ENCODE measurements around the gene PDE3B. TPM values are rescaled to one million over a fixed set of nuclear protein-coding genes. Genes with fewer than 3 reads are reported as not detected.
A peak's percentile ranks its signal among the peaks of the same experiment; 100 is the strongest.
"Not testable (repeated sequence)": the region's sequence is repeated elsewhere in the genome, so short reads cannot be mapped to it uniquely, and the experiment has no call there.

PDE3B gene
- polyA plus RNA-seq, 3 donors, result 6.7 to 8.6 (median 7.5) TPM

DNA sequence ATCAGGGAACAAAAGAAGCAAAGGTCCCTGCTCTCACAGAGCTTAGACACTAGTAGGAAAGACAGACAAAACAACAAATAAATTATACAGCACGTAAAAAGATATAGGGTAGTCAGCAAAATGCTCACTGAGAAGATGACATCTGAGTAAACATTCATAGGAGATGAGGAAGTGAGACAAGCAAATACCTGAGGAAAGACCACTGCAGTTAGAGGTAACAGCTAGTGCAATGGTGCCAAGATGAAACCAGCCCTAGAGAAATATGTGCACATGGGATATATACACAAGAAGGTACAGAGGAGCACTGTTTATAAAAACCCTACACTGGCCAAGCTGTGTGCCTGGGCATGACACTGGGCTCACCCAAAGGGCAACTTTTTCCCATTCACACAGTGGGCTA lies 238.6 kb downstream of the PDE3B start:
- no peak for DNase-seq

DNA sequence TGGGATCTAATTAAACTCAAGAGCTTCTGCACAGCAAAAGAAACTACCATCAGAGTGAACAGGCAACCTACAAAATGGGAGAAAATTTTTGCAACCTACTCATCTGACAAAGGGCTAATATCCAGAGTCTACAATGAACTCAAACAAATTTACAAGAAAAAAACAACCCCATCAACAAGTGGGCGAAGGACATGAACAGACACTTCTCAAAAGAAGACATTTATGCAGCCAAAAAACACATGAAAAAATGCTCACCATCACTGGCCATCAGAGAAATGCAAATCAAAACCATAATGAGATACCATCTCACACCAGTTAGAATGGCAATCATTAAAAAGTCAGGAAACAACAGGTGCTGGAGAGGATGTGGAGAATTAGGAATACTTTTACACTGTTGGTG lies 240.1 kb downstream of the PDE3B start:
- DNase-seq, result not testable (repeated sequence)

DNA sequence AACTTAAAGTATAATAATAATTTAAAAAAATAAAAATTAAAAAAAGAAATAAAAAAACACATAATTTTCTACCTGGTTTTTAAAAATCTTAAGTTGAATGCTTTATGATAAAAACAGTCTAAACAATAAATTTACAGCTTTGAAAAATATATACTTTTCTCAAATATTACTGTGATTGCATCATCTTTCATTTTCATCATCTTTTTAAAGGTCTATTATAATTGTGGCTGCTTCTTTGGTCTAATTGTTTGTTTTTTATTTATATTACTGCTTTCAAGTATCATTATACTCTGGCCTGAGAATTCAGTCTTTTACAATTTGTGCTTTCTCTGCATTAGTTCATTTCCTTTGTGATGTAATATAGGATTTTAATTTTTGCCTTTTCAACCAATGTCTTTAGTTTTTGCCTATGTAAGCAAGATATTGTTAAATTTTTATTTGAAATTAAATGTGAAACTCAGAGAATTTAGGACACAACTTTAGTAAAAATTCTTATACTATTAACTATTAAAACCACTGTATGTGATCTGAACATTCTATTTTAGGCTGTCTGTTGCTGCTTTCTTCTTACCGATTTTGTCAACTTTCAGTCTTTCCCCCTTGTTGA lies 241.2 kb downstream of the PDE3B start:
- DNase-seq, result no peak

DNA sequence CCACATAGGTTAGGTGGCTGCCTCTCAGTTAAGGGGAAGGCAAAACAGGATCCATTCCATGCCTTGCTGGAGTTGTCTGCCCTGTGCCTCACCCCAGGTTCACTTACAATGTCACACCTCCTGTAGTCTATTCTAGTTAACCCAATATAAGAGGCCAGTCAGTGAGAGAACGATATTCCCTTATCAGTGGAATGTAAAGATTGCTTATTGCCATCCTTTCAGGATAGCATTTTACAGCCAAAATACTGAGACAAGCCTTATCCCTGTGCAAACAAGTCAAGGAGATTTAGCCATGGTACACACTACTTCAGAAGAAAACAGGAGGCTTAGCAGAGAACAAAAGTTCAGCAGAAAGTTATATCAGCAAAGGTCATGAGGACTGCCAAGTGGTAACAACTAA lies 242.9 kb downstream of the PDE3B start:
- DNase-seq, result no peak

DNA sequence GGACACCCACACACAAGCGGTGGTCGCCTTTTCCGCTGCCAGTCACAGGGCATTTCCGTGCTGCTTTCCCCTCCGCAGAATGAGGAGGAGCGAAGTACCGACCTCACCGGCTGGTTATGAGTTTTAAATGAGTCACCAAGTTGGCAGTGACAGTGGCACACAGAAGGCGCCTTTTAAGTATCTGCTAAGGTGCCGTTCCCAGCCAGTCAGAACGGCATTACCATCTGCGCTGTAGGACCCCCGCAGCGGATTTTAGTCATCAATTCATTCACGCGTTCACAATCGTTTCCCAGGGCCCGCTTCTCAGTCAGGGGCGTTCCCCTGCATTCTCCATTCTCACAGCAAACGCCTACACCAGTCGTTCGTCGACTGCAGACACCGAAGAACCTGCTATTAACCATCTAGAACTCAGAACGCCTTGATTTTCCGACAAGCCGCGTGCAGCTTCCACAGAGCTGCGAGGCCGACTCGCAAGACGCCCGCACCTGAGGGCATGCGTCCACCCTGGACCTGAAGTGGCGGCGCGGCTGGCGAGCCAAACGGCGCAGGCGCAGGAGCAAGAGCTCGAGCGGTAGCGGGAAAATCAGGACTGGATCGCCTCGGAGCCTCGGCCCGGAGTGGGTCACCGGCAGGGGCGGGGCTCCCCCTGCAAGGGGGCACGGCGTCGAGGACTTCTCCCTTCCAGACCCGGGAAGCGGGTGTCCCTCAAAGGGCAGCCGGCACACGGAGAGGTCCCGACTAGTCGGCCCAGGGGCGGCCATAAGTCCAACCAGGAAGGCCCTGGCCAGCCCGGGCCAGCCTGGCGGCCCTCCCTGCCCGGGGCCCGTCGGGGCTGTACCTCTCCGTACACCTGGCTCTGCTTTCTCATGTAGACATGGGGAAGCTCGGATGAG lies 247.8 kb downstream of the PDE3B start:
- peak; percentile 86 for DNase-seq

DNA sequence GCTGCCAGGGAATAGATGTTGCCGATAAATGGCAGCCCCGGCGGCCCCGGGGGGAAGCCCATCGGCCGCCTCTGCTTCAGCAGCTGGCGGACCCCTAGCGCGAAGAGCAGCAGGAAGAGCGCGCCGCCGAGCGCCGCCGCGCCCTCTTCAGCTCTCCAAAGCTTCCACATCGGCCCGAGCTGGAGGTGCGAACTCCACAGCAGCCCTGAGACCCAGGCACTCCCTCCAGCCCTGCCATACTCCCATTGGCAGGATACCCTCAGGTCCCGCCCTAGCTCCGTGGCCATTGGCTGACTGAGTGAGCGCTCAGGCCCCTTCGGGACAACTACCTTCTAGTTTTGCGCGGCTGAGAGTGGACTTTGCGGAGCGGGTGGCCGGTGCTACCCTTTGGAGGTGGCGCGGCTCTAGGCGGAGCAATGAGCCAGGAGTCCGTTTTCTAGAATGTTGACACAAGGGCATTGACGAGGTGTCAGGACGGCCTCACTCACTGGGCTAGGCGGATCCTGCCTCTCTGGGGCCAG lies 248.5 kb downstream of the PDE3B start, which contains the start of gene CYP2R1:
TSS of gene CYP2R1 (minus strand) at position 196 of the 521 bp plus-strand sequence. CDS start at position 170, 26 bp downstream.
- peak; percentile 94 for DNase-seq

DNA sequence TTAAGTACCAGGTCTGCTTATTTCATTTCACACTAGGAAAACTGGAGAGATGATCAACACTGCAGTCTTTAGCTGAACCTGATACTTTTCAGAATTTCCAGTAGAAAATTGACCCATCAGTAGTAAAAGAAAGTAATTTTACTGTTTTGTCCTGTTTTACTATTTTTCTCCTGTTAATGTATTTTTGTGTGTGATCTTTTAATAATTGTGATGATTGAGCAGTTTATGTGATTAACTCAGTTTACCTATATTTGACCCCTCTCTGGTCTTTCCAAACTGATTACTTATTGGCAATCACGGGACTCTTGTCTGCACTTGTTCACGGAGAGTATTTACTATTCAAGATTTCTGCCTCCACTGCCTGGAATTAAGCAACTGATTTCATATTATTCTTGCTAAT lies 249.0 kb downstream of the PDE3B start:
- no peak for DNase-seq

DNA sequence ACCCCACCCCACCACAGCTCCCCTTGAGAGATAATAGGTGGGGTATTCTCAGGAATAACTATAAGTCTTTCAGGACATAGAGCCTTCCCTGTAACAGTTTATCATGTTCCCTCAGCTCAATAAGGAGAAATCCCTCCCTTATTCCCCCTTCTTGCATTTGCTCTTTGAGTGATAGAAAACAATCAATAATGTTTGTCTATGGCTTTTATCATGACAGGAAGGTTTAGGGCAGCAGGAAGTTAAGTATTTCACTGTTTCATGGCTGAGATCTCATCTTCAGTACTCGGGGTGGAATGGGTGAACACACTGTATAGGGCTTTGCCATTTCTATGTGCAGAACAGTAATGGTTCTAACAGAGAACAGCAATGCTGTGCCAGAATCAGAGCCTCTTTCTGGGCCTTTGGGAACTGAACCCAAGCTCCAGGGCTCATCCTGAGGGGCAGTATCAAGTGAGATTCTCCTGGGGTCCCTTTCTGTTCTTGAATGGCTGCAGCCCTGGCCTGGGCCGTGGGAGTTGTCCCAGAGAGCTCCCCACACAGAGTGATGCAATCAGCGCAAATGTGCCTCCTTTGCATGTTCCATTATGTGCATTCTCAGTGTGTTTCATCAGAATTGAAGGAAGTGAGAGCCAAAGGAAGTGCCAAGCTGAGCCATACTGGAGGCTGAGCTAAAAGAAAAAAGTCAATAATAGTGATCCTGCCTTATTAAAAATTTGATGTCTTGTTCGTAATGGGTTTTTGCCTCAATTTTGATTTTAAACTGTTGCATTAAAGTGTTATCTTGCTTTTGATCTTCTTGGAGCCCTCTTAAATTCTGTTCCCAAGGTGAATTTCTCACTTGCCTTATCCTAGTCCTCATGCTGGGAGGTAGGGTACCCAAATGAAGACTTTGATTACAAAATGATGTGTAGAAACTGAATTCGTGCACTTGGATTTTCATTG lies 251.3 kb downstream of the PDE3B start:
- DNase-seq, result no peak

DNA sequence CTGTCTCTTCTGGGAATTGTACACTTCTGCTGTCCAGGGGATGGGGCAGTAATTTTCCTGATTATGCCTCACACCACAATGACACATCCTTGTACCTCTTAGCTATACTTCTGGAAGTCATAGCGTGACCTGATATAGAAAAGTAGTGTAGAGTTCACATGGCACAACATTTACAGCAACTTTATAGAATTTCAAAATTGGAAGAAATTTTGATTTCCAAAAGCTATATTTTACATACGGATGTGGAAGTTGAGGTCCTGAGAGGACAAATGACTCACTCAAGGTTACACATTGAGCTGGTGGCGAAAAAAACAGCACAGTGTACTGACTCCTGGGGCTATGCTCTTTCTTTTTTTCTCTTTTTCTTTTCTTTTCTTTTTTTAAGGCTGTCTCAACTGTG lies 254.8 kb downstream of the PDE3B start:
- DNase-seq, result no peak

DNA sequence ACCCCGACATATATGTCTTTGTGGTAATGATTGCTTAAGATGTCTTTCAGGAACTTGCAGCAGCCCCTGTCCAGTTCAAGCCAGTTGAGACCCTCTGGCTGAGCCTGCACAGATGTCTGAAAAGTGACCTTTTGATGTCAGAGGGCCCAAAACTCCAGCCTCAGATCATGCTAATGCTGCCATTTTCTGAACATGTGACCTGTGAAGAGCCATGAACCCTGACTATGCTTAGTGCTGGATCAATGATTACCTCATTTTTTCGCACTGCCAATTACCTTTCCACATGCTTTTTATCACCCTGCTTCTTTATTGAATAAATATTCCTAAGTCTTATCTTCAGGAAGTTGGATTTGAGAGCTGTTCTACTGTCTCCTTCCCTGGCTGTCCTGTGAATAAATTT lies 255.3 kb downstream of the PDE3B start:
- no peak for DNase-seq

DNA sequence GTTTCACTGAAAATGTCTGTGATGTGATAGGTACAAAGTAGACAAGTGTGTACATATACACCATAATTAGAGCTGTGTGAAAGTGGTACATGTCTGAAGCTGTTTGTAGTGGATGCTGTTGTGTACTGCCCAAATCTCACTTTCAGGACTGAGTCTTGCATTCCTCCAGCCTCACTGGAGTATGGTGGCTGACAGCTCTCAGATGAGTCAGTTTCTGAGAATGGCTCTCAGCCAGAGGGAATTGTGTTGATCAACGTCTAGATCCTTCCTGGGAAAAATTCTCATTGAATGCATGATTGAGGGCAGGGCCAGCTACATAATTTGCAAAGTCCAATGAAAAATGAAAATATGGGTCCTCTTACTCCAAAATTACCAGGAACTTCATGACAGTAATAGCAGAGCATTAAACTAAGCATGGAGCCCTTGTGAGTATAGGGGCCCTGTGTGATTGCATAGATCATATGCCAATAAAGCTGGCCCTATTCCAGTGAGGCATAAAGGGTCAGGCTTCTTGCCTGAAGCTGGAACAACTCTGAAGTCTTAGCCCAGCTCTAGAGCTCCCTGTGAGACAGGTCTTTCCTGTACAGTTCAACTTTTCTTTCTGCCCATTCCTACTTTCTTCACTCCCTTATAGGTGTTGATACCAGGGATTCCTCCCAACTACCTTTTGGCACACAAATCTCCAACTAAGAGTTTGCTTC lies 259.2 kb downstream of the PDE3B start:
- DNase-seq, result no peak

DNA sequence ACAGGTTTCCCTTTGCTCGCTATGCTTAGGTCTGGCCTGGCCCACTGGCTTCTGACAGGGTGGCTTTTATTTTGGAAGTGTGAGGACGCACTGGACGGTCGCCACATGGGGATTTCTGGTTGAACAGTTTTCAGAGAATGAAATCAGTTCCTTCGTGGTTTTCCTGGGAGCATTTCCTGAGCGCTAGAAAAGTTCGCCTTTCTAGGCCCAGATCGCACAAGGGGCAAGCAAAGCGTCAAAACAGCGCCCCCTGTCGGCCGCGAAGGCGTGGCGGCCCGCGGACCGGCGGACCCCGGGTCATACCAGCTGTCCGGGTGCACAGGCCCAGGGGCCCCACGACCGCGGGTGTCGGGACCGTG lies 261.1 kb downstream of the PDE3B start:
- DNase-seq, result peak; percentile 57

DNA sequence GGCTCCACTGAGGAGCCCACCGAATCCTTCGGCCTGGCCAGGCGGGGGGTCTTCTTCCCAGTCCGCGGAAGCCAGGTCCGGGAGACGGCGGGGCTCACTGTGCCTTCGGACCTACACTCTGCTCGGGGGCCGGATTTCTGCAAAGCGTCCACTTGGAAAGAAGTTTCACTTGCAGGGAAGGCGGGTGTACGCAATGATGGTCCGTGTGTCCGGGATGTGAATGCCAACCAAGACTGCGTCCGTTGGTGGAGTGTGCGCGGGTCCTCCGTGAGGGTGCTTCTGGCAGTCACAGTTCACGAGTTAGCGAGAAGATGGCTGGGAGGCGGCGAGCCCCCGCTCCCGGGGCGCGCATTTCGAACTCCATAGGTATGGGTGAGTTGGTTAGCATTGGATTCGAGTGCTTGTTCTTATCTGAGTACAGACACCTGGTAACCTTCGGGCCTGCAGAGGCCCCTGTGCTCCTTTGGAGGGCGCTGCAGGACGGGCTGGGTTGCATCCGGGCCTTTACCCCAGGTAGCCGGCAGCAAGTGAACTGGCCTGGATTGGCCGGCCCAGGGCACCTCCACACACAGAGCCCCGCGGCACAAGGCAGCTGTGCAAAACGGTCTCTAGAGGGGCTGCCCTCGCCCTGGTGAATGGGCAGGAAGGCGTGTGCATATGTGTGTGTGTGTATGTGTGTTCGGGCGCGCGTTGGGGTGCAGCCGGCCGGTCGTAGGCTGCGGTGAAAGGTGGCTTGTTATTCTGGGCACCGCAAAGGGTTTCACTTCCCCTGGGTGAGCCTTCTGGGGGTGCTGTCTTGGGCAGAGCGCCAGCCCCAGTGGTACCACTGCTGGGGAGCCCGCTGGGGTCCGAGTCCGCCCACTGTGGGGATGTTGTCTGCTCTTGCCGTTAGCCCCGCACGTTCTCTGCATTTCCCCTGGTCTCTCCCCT lies 261.8 kb downstream of the PDE3B start:
- DNase-seq, result peak; percentile 52

DNA sequence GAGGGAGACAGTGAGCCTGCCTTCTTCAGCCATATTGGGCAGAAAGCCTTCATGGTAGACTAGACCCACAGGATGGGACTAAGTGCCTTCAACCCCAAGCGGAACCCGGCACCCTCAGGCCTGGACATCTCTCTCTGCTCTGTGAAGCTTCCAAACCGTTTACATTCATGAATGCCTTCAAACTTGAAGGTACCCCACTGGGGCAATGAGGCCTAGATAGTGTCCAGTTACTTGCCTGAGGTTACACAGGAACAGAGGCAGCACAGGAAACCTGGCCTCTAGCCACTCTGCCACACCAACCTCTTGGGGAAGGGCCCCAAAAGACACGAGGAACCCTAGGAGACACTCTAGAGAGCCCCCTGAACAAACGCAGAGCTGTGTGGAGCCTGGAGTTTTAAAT lies 263.0 kb downstream of the PDE3B start:
- no peak for DNase-seq

DNA sequence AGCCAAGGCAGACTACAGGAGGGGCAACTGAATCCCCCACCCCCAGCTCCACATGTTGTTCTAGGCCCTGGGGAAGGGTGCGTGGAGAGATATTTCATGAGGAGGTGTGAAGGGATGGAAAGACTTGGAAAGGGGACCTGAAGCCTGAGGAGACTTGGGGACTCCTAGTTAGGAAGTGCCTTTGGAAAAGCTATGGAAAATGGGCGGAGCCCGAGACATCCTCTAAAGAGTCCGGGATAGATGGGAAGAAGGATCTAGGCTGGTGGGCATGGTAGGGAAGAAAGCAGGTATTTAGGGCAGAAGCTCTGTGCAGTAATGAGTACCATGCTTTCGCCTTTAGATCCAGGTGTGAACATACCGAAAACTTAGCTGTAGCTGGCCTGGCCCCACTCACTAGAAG lies 263.4 kb downstream of the PDE3B start:
- DNase-seq, result no peak

DNA sequence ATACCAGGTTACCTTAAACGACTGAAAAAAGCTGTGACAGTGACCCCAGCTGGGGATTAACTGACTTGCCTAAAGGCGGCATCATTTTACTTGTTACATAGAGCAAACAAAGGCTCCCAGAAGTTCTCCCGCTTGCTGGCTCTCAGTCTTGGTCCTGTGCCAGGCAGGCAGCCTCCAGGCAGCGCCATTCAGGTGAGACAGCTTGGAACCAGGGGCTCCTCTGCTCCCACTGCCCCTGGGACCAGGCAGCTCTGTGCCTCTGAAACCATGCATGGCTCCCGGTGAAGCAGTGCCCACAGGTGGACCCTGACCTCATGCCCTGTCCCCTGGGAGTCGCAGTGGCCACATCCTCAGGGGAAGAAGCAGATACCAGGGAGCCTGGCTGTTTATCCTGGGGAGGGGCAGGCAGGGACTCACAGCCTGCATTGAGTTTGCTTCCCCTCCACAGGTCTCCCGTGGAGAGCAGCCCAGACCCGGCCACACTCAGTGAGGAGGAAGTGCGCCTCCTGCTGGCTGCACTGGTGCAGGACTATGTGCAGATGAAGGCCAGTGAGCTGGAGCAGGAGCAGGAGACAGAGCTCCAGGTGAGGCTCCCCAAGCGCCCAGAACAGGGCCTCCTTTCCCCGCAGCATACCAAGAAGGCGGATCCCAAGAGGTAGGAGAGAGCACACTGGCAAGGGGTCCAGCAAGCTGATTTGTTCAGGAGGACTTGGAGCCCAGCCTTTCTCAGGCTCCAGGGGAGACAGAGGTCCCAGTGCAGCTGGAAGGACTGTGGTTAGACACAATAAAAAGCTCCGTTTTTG lies 264.0 kb downstream of the PDE3B start:
- DNase-seq, result peak; percentile 20

DNA sequence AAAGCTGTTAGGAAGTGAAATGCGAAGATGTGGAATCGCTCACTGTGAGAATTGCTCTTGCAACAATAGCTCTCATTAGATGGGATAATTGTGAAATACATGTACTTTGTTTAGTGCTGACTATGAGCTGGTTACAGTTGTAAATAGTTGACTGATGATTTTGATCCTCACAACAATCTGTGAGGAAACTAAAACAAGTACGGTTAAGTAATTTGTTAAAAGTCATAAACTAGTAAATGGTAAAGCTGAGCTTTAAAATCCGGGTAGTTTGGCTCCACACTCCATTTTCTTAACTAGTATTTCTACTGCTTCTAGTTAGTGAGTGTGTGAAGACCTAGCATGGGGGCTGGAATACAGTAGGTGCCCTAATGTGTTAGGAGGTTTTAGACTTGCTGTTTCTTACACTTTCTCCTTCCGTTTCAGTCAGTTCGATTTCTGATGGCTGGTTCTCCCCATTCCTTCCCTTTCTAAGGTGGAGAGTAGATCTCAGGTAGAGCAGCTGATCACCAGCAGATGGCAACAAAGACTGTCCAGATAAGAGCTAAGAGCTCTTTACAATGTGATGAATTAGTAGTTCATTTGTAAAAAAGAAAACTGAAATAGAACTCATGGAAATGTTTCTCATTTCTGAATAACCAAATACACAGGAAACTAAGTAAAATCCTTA lies 264.7 kb downstream of the PDE3B start:
- DNase-seq, result peak; percentile 28

DNA sequence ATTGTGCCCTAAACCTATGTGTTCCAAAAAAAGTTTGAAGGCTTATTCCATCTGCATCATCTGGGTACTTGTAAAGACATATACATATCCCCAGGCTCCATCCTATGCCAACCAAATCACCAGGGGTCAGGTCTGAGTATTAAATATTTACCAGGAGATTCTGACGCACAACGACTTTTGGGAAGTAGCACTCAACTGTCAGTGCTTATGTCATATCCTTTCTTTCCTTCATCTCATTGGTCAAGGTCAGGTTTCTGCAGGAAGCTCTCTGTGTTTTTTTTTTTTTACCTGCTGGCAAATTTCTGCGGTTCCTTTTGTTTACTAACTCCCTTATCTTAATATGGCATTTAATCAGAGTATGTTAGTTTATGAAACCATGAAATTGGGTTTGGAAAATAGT lies 270.9 kb downstream of the PDE3B start:
- DNase-seq, result no peak

DNA sequence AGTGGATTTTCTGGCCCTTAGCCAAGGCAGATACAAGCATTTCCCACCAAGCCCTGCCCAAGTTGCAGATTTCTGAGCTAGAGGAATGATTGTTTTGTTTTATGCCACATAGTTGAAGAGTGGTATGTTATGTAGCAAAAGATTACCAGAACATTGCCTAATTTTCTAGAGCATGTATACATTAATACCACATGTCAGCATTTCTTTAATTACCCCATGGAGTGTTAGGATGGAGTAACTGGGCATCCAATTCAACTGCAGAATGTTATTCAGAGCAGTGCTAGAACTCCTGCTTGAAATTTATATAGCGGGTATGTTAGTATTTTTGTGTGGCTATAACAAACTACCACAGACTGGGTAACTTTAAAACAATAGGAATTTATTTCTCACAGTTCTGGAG lies 272.8 kb downstream of the PDE3B start:
- no peak for DNase-seq

All from renal pelvis (tissue), 4 donors.